ENCODE data around the gene NPB. TPM values are rescaled to one million over a fixed set of nuclear protein-coding genes. Genes with fewer than 3 reads are reported as not detected.

The NPB gene
- total RNA-seq, 1 donor from 2014 or later: 0.58 TPM

DNA sequence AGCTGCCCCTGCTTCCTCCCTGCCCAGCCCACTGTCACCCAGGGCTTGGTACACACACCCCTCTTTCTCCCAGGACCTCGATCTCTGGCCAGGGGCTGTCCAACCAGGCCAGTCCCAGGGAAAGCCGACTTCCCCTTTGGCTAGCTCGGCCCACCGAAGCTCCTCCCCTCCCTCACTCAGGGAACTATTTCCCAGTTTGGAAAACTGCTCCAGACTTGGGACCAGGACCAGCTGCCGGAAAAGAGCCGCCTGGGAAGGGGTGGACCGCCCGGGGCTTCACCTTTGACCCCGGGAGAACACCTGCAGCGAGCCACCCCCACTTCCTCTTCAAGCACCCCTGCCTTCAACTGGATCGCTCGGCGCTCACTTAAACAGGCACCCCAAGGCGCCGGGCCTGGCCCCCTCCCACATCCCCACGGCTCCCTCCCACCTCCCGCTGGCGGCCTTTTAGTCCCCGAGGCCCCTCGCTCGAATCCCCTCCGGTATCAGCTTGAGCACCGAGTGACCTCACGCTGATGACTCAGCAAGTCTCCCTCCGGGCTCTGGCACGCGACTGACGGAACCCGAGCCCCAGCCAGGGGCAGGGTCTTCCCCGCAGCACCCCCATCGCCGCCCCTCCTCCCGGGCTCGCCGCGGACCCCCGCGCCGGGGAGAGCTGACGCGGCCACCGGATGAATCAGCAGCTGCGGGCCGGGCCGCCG lies 24.6 kb downstream of the NPB start:
- no peak for DNase-seq (ENCODE audit: low read depth)
- TF ChIP-seq, protein P1, sequence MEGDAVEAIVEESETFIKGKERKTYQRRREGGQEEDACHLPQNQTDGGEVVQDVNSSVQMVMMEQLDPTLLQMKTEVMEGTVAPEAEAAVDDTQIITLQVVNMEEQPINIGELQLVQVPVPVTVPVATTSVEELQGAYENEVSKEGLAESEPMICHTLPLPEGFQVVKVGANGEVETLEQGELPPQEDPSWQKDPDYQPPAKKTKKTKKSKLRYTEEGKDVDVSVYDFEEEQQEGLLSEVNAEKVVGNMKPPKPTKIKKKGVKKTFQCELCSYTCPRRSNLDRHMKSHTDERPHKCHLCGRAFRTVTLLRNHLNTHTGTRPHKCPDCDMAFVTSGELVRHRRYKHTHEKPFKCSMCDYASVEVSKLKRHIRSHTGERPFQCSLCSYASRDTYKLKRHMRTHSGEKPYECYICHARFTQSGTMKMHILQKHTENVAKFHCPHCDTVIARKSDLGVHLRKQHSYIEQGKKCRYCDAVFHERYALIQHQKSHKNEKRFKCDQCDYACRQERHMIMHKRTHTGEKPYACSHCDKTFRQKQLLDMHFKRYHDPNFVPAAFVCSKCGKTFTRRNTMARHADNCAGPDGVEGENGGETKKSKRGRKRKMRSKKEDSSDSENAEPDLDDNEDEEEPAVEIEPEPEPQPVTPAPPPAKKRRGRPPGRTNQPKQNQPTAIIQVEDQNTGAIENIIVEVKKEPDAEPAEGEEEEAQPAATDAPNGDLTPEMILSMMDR (conservative IDR thresholded peaks at IDR 0.05; ENCODE audit: low read depth, low read length): no peak
- H3K4me3 ChIP-seq (ENCODE audit: low read depth, low read length): peak overlapping the region; percentile 71

DNA sequence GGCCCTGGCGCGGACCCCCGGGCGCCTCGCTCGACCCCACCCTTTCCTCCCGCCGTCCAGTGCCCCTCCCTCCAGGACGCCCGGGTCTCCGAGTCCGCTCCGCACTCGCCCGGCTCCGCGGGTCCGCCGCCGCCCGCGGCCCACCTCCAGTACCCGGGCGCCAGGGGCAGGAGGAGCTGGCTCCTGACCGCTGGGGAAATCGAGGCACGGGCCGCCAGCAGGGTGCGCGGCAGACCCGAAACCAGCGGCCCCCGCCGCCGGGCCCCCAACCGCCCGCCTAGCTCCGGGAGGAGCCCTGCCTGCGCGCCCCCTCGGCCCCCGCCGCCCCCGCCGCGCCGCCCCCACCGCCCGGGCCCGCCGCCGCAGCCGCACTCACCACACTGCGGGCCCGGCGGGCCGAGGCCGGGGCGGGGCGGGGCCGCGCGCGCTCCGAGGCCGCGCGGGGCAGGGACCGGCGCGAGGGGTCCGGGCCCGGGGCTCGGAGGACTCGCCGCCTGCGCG lies 25.2 kb downstream of the NPB start:
- DNase-seq (ENCODE audit: low read depth): no peak
- peak overlapping the region; percentile 71 for H3K4me3 ChIP-seq (ENCODE audit: low read depth, low read length)
- TF ChIP-seq, protein P1 (conservative IDR thresholded peaks at IDR 0.05; ENCODE audit: low read depth, low read length): no peak

DNA sequence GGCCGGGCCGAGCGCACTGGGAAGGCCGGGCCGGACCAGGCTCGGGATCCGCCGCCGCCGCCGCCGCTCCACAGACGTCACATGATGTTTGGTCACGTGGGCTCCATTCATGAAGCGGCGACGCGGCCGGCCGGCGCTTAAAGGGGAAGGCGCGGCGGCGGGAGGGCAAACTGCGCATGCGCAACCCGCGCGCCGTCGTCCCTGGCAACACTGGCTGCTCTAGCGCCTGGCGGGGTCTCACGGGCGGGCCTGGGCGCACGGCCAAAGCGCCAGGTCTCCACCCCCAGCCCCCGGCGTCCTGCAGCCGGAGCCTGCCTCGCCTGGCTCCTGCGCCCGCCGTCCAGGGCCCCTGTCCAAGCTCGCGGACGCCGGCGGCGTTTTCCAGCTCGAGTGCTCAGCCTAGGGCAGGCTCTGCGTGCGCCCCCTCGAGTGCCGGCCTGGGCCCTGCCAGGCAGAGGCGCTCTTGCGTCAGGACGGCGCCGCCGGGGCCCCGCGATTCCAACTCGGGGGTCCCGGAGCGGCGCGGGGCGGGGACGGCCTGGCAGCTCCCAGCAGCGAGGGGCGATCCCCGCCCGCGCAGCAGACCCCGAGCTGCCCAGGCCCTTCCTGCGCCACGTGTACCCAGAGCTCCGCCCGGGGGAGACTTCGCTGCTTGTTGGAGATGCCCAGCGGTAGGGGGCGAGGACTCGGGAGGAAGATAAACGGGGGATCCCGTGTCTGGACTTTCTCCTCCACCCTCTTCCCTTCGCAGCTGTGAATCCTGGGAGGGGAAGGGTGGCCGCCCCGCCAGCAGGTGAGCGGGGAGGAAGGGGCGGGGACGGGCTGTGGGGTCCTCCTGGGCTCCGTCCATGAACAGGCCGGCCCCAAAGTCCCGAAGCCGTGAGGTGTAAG lies 25.9 kb downstream of the NPB start, which contains the start of gene MAFG:
Gene MAFG, minus strand, starts transcription at position 83 of the 891 bp plus-strand sequence. CDS start 4,550 bp downstream, outside the sequence.
- peak within 1 kb of the TSS; percentile 71 for H3K4me3 ChIP-seq (ENCODE audit: low read depth, low read length)
- TF ChIP-seq, protein P1 (conservative IDR thresholded peaks at IDR 0.05; ENCODE audit: low read depth, low read length): peak; percentile 29
- no peak for DNase-seq (ENCODE audit: low read depth)

DNA sequence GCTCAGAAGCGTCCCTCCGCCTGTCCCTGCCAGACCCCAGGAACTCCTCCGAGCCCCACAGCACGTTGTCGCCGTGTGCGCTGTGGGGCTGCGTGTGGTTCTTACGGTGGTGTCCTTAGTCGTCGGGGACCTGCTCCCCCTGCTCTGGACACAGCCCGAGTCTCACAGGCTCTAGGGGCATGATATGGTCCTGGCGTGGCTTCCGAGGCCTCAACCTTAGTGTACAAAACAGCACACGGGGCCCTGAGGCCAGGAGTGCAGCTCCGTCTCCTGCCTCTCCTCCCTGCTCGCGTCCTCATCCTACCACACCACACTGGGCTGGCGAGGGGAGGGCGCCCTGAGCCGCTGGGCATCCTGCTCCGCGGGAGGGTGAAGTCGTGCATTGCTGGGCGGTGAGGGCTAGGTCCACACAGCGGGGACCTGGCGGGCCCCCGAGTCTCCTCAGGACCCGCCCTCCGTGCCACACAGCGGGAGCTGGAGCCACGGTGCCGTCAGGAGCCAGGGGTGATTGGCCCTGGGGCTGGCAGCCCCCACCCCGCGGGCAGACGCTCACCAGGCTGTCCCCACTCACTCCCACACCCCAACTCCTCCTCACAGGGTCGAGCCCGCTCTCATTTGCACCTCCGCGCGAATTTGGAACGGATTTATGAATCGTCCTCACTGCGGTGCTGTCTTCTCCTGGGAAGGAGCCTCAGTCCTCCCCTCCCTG lies 26.7 kb downstream of the NPB start:
- peak overlapping the region; percentile 65 for H3K4me3 ChIP-seq (ENCODE audit: low read depth, low read length)
- DNase-seq (ENCODE audit: low read depth): no peak
- TF ChIP-seq, protein P1 (conservative IDR thresholded peaks at IDR 0.05; ENCODE audit: low read depth, low read length): no peak

DNA sequence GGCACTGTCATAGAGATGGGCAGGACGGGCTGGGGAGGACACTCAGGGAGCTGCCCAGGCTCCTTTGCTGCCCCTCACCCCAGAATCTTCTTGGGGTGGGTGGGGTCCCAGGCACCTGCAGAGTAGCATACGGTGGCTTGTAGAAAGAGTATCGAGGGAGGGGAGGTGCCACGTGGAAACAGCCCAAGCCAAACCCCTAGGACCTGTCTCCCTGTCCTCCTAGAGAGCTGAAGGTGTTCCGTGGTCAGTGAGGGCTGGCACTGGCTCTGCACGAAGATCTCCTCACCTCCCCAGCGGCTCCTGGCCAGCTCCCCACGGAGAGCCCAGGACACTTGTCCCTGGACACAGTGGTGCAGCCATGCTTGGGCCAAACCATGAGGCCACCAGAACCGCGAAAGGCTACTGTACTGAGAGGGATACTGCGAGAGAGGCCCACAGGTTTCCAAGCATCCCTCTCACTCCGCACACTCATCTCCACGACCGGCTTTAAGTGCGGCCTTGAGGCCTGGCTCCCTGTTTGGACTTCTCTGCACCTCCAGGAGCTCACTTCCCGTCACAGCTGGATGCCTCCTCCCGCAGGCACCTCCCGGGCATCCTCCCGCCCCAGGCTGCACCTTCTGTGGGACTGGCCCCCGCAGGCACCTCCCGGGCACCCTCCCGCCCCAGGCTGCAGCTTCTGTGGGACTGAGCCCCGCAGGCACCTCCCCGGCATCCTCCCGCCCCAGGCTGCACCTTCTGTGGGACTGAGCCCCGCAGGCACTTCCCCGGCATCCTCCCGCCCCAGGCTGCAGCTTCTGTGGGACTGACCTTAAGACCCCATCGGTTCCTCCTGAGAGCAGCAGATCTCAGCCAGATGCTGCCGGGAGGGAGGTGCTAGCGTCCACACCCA lies 27.5 kb downstream of the NPB start:
- H3K4me3 ChIP-seq (ENCODE audit: low read depth, low read length): no peak overlapping the region
- no peak for DNase-seq (ENCODE audit: low read depth)

More for the DNA sequence above, 27.5 kb downstream of the NPB start:
- TF ChIP-seq, protein P1 (conservative IDR thresholded peaks at IDR 0.05; ENCODE audit: low read depth, low read length): no peak

Data from epithelial cell of proximal tubule (primary cell).